ENCODE results near the gene TPT1.
A peak's percentile ranks its signal among the peaks of the same experiment; 100 is the strongest.
"Not testable (repeated sequence)": the region's sequence is repeated elsewhere in the genome, so short reads cannot be mapped to it uniquely, and the experiment has no call there.

TPT1 gene

DNA sequence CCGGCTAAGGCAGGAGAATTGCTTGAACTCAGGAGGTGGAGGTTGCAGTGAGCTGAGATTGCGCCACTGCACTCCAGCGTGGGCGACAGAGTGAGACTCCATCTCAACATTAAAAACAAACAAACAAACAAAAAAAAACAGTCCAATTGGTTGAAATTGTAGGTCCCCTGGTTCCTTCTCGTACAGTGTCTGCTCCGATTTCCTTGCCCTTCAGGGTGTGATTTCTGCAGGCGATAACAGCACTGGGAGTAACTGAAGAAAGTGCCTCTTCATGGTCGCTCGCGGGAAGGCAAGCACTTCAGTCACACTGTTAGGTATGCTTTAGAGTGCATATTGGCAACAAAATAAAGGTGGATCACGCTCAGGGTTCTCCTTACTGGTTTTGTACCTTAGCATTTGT lies 39.7 kb downstream of the TPT1 start:
- DNase-seq (ENCODE audit: low read depth) = no peak

- no peak for DNase-seq (ENCODE audit: low read depth)
Observed at GRCh38 chr13:45300190-45300985, 40.6 kb downstream of the TPT1 start.

- no peak for DNase-seq (ENCODE audit: low read depth)
Observed at GRCh38 chr13:45299194-45299593, 41.8 kb downstream of the TPT1 start.

- not testable (repeated sequence) for DNase-seq (ENCODE audit: low read depth)
Observed at GRCh38 chr13:45298550-45298949, 42.4 kb downstream of the TPT1 start.

GRCh38 chr13:45298206-45298505 lies 42.8 kb downstream of the TPT1 start:
- no peak for DNase-seq (ENCODE audit: low read depth)

DNA sequence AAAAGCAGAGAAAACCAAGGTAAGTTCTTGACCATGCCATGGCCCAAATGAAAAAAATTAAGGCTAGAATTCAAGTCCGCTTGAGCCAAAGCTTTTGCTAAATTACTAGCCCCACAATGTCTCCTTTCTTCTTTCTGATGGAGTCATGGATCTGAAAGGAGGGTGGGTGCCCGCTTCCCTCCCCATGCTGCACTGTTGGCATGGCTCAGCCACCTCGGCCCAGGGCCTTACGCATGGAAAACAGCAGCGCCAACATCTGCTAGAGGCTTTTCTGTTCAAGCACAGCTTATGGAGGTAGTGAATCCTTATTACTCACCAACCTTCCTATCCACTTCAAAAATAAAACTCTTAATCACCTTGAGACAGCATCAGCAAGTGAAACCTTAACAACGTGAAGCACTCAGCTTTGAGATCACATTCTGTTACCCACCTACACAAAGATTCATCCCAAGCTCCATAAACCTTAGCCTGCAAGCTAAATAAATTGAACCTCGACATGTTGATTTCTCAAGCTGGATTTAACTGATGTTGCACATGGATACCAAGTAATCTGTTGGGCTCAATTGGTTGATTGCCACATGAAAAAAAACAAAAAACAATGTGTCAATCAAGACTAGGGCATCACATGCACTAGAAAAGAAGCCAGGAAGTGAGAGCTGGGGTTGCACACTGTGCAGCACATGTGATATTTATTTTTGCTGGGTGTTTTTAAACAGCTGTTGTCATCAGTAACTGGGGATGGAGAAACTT lies 43.4 kb downstream of the TPT1 start:
- no peak for DNase-seq (ENCODE audit: low read depth)

GRCh38 chr13:45296259-45296658 lies 44.7 kb downstream of the TPT1 start:
- DNase-seq (ENCODE audit: low read depth) = no peak

DNA sequence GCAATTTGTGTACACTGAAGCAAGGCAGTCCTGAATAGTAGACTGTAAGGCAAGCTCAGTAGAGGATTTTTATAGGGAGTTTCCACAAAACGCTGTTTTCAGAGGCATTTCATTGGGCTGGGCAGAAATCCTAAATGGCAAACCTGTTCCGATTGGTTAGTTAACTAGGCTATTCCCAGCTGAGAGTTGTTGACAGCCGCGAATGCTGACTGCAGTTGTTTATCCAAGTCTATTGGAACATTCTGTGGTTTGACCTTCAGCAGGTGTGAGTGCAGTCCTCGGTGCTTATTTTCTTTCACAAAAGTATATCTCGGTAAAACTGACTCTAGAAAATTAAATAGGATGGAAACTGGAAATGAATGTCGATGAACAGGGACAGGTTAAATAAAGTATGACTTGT lies 45.4 kb downstream of the TPT1 start:
- peak; percentile 18 for DNase-seq (ENCODE audit: low read depth)

DNA sequence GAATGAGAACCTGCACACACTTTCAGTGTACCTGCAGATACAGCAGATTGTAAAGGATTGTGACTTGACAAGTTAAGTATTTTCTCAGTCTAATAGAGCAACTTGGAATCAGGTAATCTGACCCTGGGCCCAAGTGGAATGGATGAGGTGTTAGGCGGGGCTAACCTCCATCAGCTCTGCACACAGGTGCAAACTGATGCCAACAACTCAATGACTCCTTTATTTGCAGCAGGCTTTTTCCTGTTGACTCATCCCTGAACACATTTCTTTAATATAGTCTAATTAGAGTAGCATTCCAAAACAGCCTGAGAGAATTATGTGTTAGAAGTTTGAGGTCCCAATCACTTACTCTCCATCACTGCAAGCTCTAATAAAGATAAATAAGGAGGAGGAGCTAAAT lies 48.8 kb downstream of the TPT1 start:
- DNase-seq (ENCODE audit: low read depth) = no peak

GRCh38 chr13:45289936-45290563 lies 50.9 kb downstream of the TPT1 start:
- DNase-seq (ENCODE audit: low read depth) = no peak
